Right lobe of liver (tissue), 4 donors: ENCODE data around the gene GDF3.

Experiments used
- POLR2A ChIP-seq: fragments of 450-650 bp; IDR thresholded peaks from one replicate; pipeline ENCODE4 v1.6.1; 2017; ENCODE audit warnings: antibody characterized with exemption, mild to moderate bottlenecking
- TF ChIP-seq, protein P1 (sequence below), 4 donors: fragments of 200-600 bp in 3 of 4; fragments of 450-650 bp in 1 of 4; IDR thresholded peaks; one replicate each; pipeline versions ENCODE4 v1.5.1 to v1.8.0; 2016 to 2022; ENCODE audit warnings: antibody characterized with exemption in 4 of 4, mild to moderate bottlenecking in 2 of 4
- donor health status: DM: no; HTN: no; CAD: no.
- donor health status: DM: no; HTN: no; CAD: no.
- donor health status: DM: no; HTN: yes; CAD: no.

DNA sequence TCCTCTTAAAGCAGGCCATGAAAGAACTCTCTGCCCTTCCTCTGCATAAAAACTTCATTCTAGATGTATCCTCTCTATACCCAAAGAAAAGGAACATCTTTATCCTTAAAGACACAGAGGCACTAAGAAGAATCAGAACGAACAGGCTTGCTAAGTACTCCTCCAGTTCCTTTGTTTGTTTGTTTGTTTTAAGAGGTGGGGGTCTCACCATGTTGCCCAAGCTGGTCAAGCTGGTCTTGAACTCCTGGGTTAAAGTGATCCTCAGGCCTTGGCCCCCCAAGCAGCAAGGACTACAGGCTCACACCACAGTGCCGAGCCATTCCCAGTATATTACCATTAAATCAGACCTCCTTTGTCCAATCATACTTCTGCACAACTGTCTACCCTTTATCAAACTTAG, 14.0 kb downstream of the GDF3 start:
- TF ChIP-seq POLR2A, result no peak
- TF ChIP-seq, protein P1, sequence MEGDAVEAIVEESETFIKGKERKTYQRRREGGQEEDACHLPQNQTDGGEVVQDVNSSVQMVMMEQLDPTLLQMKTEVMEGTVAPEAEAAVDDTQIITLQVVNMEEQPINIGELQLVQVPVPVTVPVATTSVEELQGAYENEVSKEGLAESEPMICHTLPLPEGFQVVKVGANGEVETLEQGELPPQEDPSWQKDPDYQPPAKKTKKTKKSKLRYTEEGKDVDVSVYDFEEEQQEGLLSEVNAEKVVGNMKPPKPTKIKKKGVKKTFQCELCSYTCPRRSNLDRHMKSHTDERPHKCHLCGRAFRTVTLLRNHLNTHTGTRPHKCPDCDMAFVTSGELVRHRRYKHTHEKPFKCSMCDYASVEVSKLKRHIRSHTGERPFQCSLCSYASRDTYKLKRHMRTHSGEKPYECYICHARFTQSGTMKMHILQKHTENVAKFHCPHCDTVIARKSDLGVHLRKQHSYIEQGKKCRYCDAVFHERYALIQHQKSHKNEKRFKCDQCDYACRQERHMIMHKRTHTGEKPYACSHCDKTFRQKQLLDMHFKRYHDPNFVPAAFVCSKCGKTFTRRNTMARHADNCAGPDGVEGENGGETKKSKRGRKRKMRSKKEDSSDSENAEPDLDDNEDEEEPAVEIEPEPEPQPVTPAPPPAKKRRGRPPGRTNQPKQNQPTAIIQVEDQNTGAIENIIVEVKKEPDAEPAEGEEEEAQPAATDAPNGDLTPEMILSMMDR (IDR thresholded peaks at IDR 0.05), result no peak
